ENCODE measurements around the gene CA5A.
"Not testable (repeated sequence)": the region's sequence is repeated elsewhere in the genome, so short reads cannot be mapped to it uniquely, and the experiment has no call there.

The CA5A gene

DNA sequence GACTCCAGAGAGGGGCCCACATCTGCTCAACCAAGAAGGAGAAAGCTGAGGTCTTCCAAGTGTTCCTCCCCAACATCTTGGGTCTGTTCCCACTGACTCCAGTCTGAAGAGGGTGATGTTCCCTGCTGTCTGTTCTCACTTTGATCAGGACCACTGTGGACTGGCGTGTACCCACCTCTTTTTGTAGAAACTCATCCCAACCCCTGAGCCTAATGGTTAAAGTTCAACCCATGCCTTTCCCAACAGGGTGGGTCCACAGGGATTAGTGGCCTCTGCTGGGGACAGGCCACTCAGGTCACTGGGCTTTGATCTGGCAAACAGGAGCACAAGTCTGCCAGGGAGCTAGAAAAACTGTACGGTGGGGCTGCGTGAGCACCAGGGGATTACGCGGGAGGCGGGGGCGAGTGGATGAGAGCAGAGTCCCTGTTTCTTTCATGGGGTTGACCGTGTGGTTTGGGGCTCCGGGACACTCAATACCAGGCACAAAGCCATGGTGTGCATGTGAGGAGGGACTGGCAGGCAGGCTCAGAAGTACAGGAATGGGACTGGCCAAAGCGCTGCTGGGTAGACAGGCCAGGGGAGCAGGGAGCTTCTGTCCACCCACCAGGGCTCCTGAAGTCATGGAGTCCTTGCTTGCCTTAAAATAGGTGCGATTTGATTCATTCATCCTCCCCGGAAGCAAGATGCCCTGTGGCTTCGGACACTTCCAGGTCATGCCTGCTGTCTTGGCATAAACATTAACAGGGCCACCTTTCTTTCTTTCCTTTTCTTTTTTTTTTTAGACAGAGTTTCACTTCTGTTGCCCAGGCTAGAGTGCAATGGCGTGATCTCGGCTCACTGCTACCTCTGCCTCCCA is at the start of gene CA5A:
Gene CA5A (minus strand): TSS at position 155 of the 856 bp plus-strand sequence. CDS start 79 bp downstream, at position 76.
- DNase-seq = no peak

DNA sequence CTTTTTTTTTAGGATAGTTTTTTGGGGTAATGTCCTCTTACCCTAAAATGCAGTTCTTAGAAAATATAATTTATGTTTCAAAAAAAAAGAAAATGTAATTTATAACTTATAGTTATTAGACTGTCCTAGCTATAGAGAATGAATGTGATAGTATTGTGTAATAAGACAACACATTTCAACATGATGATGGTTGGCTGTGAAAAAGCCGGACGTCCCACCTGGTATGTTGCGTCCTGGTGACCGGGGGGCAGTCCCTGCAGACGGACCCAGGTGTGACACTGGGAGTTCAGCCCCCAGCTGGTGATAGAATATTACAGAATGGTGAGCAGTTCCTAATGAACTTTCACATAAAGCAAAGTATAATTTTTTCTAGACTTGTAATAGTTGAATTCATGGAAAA is 49.2 kb upstream of the CA5A start:
- DNase-seq = not testable (repeated sequence)

GRCh38 chr16:87984632-87985267 is 48.4 kb upstream of the CA5A start:
- no peak for DNase-seq

DNA sequence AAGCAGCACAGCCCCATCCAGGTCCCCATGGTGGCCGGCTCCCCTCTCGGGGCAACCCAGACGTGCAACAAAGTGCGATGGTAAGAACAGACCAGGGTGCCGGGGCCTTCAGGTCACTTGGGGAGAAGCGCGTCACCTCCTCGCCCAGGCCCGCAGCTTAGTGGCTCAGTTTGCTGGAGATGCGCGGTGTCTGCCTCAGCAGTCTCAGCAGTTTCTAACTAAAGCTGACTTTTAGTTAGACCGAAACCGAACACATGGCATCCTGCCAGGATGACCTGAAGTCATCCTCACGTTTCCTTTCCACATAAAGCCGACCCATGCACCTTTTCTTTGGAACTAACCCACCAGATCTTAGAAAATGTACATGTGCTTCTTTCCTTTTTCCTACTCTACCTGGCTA is 47.9 kb upstream of the CA5A start:
- not testable (repeated sequence) for DNase-seq

GRCh38 chr16:87983737-87984097 is 47.4 kb upstream of the CA5A start:
- DNase-seq = not testable (repeated sequence)

DNA sequence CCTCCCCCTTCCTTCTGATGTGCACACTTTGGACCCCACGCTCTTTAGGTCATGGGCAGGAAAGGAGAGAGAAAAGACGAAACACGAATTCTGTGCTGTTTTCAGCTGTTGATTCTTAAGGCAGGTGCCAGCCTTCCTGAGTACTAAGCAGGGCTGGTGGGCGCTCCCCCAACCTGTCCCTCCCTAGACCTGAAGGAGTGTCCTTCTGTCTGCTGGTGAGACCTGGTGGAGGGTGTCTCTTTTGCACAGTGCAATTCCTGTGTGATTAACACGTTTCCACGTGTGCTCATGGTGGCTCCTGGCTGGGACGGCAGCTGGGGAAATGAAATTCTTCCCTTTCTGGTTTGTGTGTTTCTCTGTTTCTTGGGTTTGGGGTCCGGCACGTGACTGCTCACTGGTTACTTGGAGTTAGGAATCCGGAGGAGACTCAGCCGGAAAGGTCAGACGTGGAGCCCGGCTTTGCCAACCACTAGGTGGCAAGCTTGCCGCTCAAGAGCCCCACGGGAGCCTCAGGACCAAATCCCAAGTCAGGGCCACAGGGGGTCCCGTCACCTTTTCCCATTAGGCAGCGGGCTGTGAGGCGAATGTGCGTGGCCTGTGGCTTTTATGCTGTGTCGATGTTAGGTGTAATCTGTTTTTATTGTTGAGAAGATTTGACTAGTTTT is 46.9 kb upstream of the CA5A start:
- DNase-seq = not testable (repeated sequence)

GRCh38 chr16:87982581-87983041 is 46.3 kb upstream of the CA5A start:
- no peak for DNase-seq

GRCh38 chr16:87981376-87981775 is 45.0 kb upstream of the CA5A start:
- DNase-seq = not testable (repeated sequence)

DNA sequence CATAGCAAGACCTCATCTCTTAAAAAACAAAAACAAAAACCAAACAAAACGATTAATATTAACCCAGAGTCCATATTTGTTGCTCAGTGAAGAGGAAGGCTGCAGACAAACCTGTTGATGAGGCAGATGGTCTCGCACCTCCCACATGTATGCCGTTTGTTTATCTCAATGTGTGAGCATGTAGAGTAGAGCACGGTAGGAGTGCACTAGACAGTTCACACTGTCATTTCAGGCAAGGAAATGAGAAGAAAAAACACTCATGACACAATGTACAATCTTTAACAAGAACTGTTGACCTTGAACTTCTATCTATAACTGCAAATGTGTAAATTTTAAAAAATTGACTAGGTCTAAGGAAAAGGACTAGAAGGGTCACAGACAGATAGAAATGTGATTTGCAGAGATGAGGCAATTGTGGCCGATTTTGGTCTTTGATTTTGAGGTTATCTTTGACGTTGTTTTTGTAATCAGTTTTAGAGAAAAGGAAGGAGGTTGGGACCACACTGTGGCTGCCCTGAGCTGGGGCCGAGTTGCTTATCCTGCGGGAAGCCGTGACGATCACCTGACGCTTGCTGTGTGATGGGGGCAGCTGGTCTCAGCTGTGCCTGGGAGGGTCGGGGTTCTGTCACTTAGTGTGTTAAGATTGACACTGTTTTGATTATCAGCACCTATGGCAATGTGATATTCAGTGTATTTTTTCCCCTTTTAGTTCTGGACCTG is 43.7 kb upstream of the CA5A start:
- not testable (repeated sequence) for DNase-seq

GRCh38 chr16:87979352-87979751 is 43.0 kb upstream of the CA5A start:
- no peak for DNase-seq

DNA sequence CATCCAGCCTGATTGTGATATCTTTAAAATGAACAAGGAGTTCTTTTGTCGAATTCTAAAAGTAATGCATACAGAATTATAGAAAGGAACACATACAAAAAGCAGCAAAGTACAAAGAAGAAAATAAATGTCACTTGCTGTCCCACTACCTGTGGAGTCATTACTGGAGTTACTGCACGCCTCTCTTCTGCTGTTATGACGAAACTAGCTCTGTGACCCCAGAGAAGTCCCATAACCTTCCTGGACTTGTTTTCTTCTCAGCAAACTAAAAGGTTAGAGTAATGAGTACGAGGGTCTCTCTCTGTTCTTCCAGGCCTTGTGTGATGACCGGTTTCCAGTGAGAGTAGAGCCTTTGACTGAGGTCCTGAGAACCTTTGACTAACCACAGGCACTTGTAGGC is 41.8 kb upstream of the CA5A start:
- no peak for DNase-seq

- DNase-seq = no peak
Observed at GRCh38 chr16:87976665-87977064, 40.3 kb upstream of the CA5A start.

DNA sequence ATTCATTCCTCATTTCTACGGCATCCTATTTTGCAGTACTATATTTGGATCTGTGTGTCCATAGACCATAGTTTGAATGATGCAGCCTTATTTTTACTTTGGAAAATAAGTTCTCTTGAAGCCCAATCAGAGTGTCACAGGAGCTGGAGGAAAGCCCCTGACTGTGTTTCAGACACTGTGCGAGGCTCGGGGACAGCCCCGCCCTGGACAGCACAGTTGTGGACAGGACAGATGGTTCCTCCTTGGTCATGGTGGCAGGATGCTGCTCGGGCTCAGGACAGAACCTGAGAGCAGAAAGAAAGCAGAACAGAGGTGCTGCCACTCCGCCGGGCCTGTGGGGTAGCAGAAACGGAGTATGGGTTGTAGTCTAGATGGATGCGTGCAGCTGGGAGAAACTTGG is 37.8 kb upstream of the CA5A start:
- no peak for DNase-seq

GRCh38 chr16:87973717-87974116 is 37.4 kb upstream of the CA5A start:
- DNase-seq = no peak

DNA sequence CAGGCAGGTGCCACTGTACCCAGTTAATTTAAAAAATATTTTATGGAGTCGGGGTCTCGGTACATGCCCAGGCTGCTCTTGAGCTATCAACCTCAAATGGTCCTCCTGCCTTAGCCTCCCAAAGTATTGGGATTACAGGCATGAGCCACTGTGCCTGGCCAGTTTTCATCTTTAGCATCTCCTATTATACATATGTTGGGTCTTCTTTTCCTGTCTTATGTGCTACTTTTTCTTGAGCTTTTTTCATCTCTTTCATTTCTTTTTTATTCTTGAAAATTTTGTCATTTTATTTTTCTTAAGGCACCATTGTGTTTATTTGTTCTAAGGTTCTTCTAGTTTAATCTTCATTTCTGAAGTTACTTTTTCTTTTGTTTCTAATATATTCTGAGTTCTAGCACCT is 35.6 kb upstream of the CA5A start:
- no peak for DNase-seq

DNA sequence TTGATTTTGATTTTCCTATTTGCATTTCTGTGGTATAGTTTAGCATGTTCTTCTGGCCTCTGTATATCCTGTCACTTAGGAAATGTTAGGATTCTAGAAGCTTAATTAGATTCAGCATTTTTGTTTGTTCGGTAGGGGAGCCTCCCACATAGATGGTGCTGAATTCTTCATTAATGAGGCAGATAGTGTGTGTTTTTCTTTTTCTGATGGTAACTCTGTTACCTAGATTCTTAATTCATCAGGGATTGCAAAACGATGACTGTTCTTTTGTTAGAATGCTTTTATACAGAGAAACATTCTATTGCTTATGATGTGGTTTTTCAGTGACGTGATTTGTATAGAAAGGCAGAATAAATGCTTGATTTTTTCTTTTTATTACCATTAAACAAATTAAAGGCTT is 33.9 kb upstream of the CA5A start:
- no peak for DNase-seq

GRCh38 chr16:87968541-87968940 is 32.2 kb upstream of the CA5A start:
- DNase-seq = no peak

GRCh38 chr16:87966685-87967185 is 30.4 kb upstream of the CA5A start:
- DNase-seq = no peak

DNA sequence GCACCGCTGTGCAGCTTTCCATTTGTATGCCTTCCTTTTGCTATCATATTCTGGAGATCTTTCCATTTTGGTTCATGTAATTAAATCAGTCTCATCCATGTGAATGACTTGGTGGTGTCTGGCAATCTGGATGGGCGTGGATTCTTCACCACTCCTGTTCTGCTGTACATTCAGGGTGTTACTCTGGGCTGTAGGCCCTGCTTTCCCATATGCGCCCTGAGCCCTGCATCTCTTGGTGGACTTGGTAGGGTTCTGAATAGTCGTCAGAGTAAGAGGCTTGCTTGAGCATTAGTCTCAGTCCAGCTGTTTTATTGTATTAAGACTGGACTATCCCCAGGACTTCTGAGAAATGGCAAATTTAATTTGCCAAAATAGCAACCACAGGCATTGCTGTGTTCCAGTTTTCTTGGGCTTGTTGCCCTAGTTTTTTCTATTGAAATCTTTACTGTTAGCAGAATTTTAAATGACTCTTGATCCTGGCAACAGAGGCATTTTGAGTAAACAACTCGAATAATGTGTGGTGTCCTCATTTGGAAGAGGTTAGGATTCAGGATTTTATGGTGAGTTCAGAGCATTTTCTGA is 29.8 kb upstream of the CA5A start:
- DNase-seq = no peak

GRCh38 chr16:87965417-87965816 is 29.1 kb upstream of the CA5A start:
- no peak for DNase-seq

DNA sequence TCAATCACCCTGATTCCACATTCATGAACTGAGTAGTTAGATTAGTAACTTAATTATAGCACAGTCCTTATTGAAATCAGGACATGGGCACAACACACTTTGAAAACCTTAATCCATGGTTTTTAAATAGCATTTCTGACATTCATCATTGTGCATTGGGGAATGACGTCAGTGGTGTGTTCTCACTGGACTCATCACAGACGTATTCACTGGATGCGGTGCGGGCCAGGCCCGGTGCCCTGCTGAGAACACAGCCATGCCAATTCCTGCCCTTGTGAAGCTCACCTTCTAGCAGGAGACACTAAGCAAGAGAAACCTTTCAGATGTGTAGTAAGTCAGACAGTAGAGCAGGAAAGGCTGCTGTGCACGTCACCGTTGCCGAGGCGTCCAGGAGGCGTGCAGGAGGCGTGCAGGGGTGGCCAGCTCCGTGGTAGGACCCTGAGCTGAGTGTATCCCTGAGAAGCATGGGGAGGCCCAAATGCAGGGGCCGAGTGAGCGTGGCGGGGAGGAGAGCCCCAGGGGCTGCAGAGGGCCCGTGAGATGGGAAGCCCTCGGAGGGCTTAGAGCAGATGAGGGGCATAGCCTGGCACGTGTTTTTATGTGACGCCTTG is 27.8 kb upstream of the CA5A start:
- no peak for DNase-seq

- DNase-seq = no peak
Observed at GRCh38 chr16:87963400-87963799, 27.1 kb upstream of the CA5A start.

All from NCI-H1105 treated with DMSO at 0.1 percent for 48 hours (cell line).